ENCODE data around the gene TSSK6.
A peak's percentile ranks its signal among the peaks of the same experiment; 100 is the strongest.

TSSK6 gene

DNA sequence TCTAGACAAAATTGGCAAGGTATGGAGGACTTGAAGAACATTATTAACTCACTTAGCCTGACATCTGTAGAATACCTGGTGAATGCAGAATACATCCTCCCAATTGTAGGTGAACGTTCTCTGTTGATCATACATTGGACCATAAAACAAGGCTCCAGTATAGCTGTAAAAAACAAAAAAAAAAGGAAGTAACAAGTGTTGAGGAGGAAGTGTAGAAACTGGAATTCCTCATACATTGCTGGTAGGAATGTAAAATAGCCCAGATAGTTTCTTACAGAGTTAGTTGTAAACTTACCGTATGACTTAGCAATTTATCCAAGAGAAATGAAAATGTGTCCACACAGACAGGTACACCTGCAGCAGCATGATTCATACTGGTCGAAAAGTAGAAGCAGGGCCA lies 44.8 kb downstream of the TSSK6 start:
- Histone ChIP-seq H3K36me3 (ENCODE audit: control insufficient read depth, low read depth, low read length) (peaks cover 25% of the 10 kb centered on the region), H3K9ac (ENCODE audit: low read length) (no peak overlapping the region), H3K9me3 (ENCODE audit: control insufficient read depth, low read depth, low read length) (peaks cover 10% of the 10 kb centered on the region), H3K27me3 (ENCODE audit: control insufficient read depth, insufficient read depth, low read length) (no peaks in the 10 kb centered on the region), H3K4me1 (ENCODE audit: control insufficient read depth, low read depth, low read length) (peaks cover 17% of the 10 kb centered on the region), H3K27ac (ENCODE audit: low read length) (no peak overlapping the region), H3K4me3 (ENCODE audit: low read length) (no peak overlapping the region)

GRCh38 chr19:19468424-19469050 lies 46.8 kb downstream of the TSSK6 start:
- no peaks in the 10 kb centered on the region for H3K27me3 ChIP-seq (ENCODE audit: control insufficient read depth, insufficient read depth, low read length)
- peaks cover 16% of the 10 kb centered on the region for H3K4me1 ChIP-seq (ENCODE audit: control insufficient read depth, low read depth, low read length)
- H3K36me3 ChIP-seq (ENCODE audit: control insufficient read depth, low read depth, low read length): peaks cover 29% of the 10 kb centered on the region
- no peak overlapping the region for H3K4me3 ChIP-seq (ENCODE audit: low read length)
- no peak overlapping the region for H3K27ac ChIP-seq (ENCODE audit: low read length)
- peaks cover 10% of the 10 kb centered on the region for H3K9me3 ChIP-seq (ENCODE audit: control insufficient read depth, low read depth, low read length)
- no peak overlapping the region for H3K9ac ChIP-seq (ENCODE audit: low read length)

DNA sequence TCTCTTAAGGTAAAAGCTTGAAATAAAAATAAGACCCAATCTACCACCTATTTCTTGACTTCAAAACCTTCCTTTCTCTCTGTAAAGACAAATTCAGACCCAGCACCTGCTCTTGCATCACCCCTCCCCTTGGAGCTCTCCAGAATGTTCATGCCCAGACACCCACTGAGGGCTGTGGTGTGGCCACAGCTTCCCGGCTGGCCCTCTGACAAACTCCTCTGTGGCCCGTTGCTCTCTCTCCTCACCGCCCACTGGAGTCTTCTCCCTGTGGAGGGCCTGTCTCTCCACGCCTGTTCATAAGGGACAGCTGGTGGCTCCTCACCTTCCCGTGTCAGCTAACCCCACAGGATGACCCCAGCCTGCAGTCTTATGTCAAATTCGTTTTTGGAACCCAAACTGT lies 49.1 kb downstream of the TSSK6 start:
- Histone ChIP-seq H3K27me3 (ENCODE audit: control insufficient read depth, insufficient read depth, low read length) (no peaks in the 10 kb centered on the region), H3K36me3 (ENCODE audit: control insufficient read depth, low read depth, low read length) (peaks cover 29% of the 10 kb centered on the region), H3K4me3 (ENCODE audit: low read length) (no peak overlapping the region), H3K27ac (ENCODE audit: low read length) (no peak overlapping the region), H3K4me1 (ENCODE audit: control insufficient read depth, low read depth, low read length) (peaks cover 35% of the 10 kb centered on the region), H3K9me3 (ENCODE audit: control insufficient read depth, low read depth, low read length) (peaks cover 10% of the 10 kb centered on the region), H3K9ac (ENCODE audit: low read length) (no peak overlapping the region)

DNA sequence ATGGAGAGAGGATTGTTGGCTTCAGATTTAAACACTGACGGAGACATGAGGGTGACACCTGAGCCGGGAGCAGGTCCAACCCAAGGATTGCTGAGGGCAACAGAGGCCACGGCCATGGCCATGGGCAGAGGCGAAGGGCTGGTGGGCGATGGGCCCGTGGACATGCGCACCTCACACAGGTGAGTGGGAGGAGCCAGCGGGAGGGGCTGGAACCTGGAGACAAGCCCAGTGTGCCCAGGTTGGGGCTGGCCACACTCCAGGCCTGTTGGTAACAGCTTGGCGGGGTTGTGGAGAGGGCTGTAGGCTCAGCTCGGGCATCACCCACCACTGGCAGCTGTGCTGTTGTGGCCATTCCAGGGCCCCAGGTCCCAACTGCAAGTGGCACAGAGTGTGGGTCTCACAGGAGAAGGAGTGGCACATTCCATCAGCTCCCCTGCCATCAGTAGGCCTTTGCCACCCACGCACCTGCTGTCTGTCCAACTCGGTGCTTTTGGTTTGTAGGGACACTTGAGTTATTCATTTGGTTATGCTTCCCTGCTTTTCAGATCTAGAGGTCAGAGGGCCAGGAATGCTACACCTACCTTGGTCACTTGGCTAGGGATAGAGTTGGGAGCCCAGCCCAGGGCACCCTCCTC lies 49.8 kb downstream of the TSSK6 start:
- no peaks in the 10 kb centered on the region for H3K27me3 ChIP-seq (ENCODE audit: control insufficient read depth, insufficient read depth, low read length)
- no peak overlapping the region for H3K27ac ChIP-seq (ENCODE audit: low read length)
- peaks cover 10% of the 10 kb centered on the region for H3K9me3 ChIP-seq (ENCODE audit: control insufficient read depth, low read depth, low read length)
- peaks cover 29% of the 10 kb centered on the region for H3K36me3 ChIP-seq (ENCODE audit: control insufficient read depth, low read depth, low read length)
- peaks cover 42% of the 10 kb centered on the region for H3K4me1 ChIP-seq (ENCODE audit: control insufficient read depth, low read depth, low read length)
- H3K9ac ChIP-seq (ENCODE audit: low read length): no peak overlapping the region
- no peak overlapping the region for H3K4me3 ChIP-seq (ENCODE audit: low read length)

DNA sequence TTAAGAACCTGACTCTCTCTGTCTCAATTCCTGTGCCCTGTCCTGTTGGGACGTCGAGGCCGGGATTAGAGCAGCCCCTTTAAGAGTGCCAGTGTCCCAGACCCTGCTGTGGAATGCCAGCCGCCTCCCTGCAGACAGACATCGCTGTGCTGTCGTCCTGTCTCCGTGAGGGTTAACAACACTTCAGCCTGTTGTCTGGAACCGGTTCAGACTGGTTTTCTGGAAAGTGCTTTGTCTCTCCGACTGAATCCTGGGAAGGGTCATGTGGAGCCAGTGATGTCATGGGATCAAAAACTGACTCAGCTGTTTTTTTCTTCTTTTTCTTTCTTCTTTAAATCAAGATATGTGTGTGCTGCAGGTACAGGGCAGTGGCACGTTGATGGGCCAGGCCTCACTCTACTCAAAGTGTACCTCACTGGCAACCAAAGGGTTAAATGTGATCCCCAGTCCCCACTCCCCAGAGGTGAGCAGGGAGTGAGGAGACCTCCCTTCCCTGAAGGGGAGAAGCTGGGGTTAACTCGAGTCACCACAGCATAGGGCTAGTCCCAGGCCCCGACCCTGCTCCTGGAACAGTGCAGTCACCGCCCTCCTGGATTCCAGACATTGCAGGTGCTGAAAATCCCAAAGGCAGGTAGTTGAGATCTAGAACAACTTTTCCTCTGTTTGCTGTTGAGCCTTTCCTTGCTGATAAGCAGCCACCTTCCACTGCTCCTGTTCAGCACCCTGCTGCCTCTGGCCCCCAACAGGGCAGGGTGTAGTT lies 50.8 kb downstream of the TSSK6 start:
- Histone ChIP-seq H3K27me3 (ENCODE audit: control insufficient read depth, insufficient read depth, low read length) (no peaks in the 10 kb centered on the region), H3K36me3 (ENCODE audit: control insufficient read depth, low read depth, low read length) (peaks cover 29% of the 10 kb centered on the region), H3K4me3 (ENCODE audit: low read length) (no peak overlapping the region), H3K9me3 (ENCODE audit: control insufficient read depth, low read depth, low read length) (peaks cover 10% of the 10 kb centered on the region), H3K27ac (ENCODE audit: low read length) (peak overlapping the region; percentile 90), H3K4me1 (ENCODE audit: control insufficient read depth, low read depth, low read length) (peaks cover 52% of the 10 kb centered on the region), H3K9ac (ENCODE audit: low read length) (peak overlapping the region; percentile 70)
